A673 (cell line): Measurements from ENCODE around the gene CARM1.

ENCODE experiments used
- CTCF ChIP-seq: fragments of 300-800, 200-600 bp; sonication (generic); conservative IDR thresholded peaks from 2 replicates; pipeline ENCODE4 v1.5.1; 2017; ENCODE audit warnings: low read depth, mild to moderate bottlenecking, antibody characterized with exemption, low read length, moderate library complexity, mixed read lengths
- EZH2 ChIP-seq: fragments of 200-600 bp; sonication (generic); IDR thresholded peaks from 2 replicates; pipeline ENCODE4 v1.6.1; 2017; ENCODE audit warnings: borderline replicate concordance, low read depth, mild to moderate bottlenecking, mixed read lengths, antibody characterized with exemption, low read length; ENCODE audit not compliant: poor library complexity, severe bottlenecking

DNA sequence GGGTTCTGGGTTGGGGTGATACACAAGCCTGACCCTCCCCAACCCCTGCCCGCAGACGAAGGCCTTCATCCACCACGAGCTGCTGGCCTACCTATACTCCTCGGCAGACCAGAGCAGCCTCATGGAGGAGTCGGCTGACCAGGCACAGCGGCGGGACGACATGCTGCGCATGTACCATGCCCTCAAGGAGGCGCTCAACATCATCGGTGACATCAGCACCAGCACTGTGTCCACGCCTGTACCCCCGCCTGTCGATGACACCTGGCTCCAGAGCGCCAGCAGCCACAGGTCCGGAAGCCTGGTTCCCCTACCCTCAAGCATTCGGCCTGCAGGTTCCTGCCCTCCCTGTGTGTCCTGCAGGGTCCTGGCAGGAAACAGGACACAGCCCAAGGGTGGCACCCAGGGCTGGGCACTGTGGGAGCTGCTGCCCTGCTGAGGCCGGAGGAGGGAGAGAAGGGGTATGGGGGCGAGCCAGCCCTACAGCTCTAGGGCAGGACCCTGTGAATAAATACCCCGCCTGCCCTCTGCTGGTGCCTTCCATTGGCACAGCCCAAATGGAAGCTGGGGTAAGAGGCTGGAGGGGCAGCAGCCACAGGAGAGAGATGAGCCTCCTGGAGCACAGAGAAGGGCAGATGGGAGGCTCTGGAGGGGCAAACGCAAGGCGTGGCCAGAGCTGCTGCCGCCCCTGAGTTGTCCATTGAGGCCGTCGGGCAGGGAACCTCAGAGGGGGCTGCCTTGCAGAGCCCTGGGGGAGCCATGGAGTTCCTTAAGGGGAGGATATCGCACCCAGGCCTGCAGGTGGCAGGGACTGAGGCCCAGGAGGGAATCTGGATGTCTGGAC is 42.2 kb upstream of the CARM1 start:
- peak; percentile 31; the same call in 1 of the 2 replicates for TF ChIP-seq CTCF
- TF ChIP-seq EZH2 = no peak
